Breast epithelium (tissue), 4 donors: ENCODE measurements around the gene POLE3. TPM values are rescaled to one million over a fixed set of nuclear protein-coding genes. Genes with fewer than 3 reads are reported as not detected.

Experiments used
- DNase-seq, 2 donors: peaks; one replicate each; pipeline ENCODE4 v3.0.0-alpha.2; 2019; ENCODE audit warnings: low spot score in 2 of 2
- H3K27ac ChIP-seq, 2 donors: fragments of 200-600 bp; sonication (generic) in 1 of 2; one replicate each; pipeline ENCODE4 v1.5.1; 2016 to 2019; ENCODE audit warnings: mild to moderate bottlenecking in 1 of 2
- H3K27me3 ChIP-seq, 2 donors: fragments of 200-600 bp; sonication (generic) in 1 of 2; one replicate each; pipeline versions ENCODE4 v1.5.1 to v1.6.0; 2017 to 2019; ENCODE audit warnings: control low read depth in 1 of 2, mild to moderate bottlenecking in 1 of 2
- H3K36me3 ChIP-seq: fragments of 200-600 bp; one replicate; pipeline ENCODE4 v1.5.1; 2019
- H3K4me1 ChIP-seq, 2 donors: fragments of 200-600 bp; sonication (generic); one replicate each; pipeline ENCODE4 v1.5.1; 2016 to 2019; ENCODE audit warnings: control low read depth in 1 of 2
- H3K4me3 ChIP-seq, 3 donors: fragments of 200-600 bp; sonication (generic); 1 replicate in 2 of 3; 2 replicates in 1 of 3; pipeline ENCODE4 v1.5.1; 2016 to 2019; ENCODE audit warnings: mild to moderate bottlenecking in 3 of 3, moderate library complexity in 2 of 3
- H3K9me3 ChIP-seq, 2 donors: fragments of 200-600 bp; sonication (generic) in 1 of 2; one replicate each; pipeline ENCODE4 v1.5.1; 2016 to 2019; ENCODE audit warnings: control low read depth in 1 of 2
- POLR2A ChIP-seq: fragments of 450-650 bp; IDR thresholded peaks from one replicate; pipeline ENCODE4 v1.6.1; 2016; ENCODE audit warnings: antibody characterized with exemption, mild to moderate bottlenecking, moderate library complexity
- POLR2AphosphoS5 ChIP-seq, 3 donors: sonication (generic); formaldehyde crosslinking; IDR thresholded peaks; one replicate each; pipeline ENCODE4 v1.6.1; 2017; ENCODE audit warnings: antibody characterized with exemption in 3 of 3
- intact Hi-C: fragments of 100-400 bp; cut with DNase I; formaldehyde crosslinking; loops from one replicate; pipeline ENCODE4 v1.15.1; 2023; ENCODE audit warnings: low total_unique reads
- total RNA-seq, 3 donors: library from RNA; depleted of rRNA; stranded (reverse); fragments of >200 nt; gene quantifications; one replicate each; pipeline ENCODE4 v1.1.0, GENCODE V29; 2016
- TF ChIP-seq, protein P1 (sequence below), 3 donors: fragments of 450-650 bp; IDR thresholded peaks; one replicate each; pipeline ENCODE4 v1.5.1; 2016 to 2017; ENCODE audit warnings: antibody characterized with exemption in 3 of 3, mild to moderate bottlenecking in 3 of 3, moderate library complexity in 3 of 3

Gene POLE3
- total RNA-seq, 3 donors from 2014 or later: 34.2 to 46.1 (median 35.1) TPM

DNA sequence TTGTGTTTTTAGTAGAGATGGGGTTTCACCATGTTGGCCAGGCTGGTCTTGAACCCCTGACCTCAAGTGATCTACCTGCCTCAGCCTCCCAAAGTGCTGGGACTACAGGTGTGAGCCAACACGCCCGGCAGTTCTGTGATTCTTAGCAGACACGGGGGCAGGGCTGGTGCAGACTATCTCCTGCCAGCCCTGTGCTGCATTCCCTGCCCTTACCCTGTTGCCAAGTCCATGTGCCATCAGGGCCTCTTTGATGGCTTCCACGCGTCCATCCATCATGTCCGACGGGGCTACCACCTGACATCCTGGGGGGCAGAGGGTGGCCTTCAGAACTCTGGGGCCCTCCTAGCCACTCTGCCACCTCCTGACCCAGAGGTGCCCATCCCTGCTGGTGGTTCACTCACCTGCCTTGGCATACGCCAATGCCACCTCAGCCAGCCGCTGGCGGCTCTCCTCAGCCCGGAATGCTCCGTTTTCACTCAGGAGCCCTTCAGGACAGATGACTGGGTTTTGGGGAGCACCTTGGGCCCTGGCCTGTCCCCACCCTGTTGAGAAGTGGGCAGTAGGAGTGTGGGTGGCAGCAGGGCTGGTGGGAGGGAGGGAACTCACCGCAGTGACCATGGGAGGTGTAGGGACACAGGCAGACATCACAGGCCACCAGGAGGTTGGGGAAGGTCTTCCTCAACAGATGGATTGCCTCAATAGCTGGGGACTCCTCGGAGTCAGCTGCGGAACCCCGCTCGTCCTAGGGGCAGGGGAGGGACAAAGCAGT is 20.1 kb downstream of the POLE3 start:
- DNase-seq: no peak
- intact Hi-C loops: no loop called here
- Histone ChIP-seq H3K4me3 (no peak overlapping the region), H3K27me3 (no peaks in the 10 kb centered on the region), H3K36me3 (peaks cover 7% of the 10 kb centered on the region), H3K4me1 (no peaks in the 10 kb centered on the region), H3K27ac (no peak overlapping the region), H3K9me3 (no peaks in the 10 kb centered on the region)
- TF ChIP-seq POLR2A: no peak
- TF ChIP-seq, protein P1, sequence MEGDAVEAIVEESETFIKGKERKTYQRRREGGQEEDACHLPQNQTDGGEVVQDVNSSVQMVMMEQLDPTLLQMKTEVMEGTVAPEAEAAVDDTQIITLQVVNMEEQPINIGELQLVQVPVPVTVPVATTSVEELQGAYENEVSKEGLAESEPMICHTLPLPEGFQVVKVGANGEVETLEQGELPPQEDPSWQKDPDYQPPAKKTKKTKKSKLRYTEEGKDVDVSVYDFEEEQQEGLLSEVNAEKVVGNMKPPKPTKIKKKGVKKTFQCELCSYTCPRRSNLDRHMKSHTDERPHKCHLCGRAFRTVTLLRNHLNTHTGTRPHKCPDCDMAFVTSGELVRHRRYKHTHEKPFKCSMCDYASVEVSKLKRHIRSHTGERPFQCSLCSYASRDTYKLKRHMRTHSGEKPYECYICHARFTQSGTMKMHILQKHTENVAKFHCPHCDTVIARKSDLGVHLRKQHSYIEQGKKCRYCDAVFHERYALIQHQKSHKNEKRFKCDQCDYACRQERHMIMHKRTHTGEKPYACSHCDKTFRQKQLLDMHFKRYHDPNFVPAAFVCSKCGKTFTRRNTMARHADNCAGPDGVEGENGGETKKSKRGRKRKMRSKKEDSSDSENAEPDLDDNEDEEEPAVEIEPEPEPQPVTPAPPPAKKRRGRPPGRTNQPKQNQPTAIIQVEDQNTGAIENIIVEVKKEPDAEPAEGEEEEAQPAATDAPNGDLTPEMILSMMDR (IDR thresholded peaks at IDR 0.05): no peak

DNA sequence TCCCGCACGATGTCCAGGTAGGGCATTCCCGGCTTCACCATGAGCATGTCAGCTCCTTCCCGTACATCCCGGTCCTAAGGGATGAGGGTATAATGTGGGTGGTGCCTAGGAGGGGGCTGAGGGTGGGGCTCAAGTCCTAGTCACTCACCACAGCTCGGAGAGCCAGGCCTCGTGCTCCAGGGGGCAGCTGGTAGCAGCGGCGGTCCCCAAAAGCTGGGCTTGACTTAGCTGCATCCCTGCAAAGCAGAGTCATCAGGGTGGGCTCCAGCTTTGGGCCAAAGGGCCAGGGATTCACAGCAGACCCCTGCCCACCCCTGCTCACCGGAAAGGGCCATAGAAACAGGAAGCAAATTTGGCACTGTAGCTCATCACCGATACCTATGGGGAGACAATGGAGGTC is 21.0 kb downstream of the POLE3 start:
- H3K36me3 ChIP-seq: peaks cover 7% of the 10 kb centered on the region

DNA sequence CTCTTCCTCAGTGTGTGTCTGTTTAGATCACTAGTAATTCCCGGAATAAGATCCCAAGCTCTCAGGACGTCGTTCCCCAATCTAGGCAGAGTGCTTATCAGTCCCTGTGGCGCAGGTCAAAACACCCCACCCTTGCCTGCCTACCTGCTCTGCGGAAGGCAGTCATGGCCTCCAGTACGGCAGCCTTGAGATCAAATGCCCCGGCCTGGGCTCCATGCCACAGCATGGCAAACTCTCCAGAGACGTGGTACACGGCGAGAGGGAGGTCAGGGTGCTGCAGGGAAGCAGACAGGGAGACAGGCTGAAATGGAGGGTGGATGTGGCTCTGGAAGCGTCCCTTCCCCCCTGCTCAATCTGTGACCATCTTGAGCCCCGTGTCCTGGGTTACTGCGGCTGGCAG is 21.6 kb downstream of the POLE3 start:
- Histone ChIP-seq H3K36me3 (peaks cover 7% of the 10 kb centered on the region), H3K4me1 (no peaks in the 10 kb centered on the region), H3K4me3 (no peak overlapping the region), H3K27me3 (no peaks in the 10 kb centered on the region), H3K27ac (no peak overlapping the region), H3K9me3 (no peaks in the 10 kb centered on the region)
- TF ChIP-seq POLR2AphosphoS5 (IDR thresholded peaks at IDR 0.05) (no peak), POLR2A (no peak)
- TF ChIP-seq, protein P1 (IDR thresholded peaks at IDR 0.05): no peak
- intact Hi-C loops: no loop called here
- DNase-seq: no peak

More for the DNA sequence above, 21.0 kb downstream of the POLE3 start:
- no peak for TF ChIP-seq POLR2A
- TF ChIP-seq POLR2AphosphoS5 (IDR thresholded peaks at IDR 0.05): no peak
- intact Hi-C loops: no loop called here
- DNase-seq: no peak
- Histone ChIP-seq H3K27me3 (no peaks in the 10 kb centered on the region), H3K4me3 (no peak overlapping the region), H3K27ac (no peak overlapping the region), H3K4me1 (no peaks in the 10 kb centered on the region), H3K9me3 (no peaks in the 10 kb centered on the region)

DNA sequence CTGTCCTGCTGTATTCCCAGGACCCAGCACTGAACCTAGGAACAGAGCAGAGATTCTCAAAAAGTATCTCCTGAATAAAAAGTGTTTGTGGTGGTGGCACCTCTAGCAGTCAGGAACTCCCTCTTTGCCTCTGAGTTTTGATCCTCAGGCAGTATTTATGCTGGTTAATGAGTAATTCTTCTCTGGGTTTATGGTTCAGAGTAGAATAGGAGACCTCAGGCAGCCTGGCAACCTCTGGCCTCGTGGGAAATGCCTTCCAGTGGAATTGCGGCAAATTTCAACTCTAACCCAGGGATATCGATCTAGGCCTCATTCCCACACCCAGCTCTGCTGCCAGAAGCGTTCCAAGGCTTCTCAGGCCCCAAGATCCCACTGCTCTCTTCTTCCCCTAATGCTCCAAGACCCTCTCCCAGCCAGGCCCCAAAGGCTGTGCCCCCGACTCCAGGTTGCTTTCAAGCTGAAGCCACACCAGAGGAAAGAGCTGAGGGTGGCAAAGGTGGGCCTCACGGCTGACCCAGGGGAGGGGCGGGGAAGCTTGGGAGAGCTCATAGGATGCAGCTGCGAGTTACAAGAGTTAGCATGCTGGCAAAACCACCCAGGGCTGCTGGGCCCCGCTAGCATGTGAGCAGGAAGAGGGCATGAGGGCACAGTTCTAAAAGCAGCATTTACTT is 22.8 kb downstream of the POLE3 start:
- TF ChIP-seq POLR2AphosphoS5 (IDR thresholded peaks at IDR 0.05) (no peak), POLR2A (no peak)
- TF ChIP-seq, protein P1 (IDR thresholded peaks at IDR 0.05): no peak
- H3K36me3 ChIP-seq: peaks cover 7% of the 10 kb centered on the region
- no peaks in the 10 kb centered on the region for H3K9me3 ChIP-seq
- no peak overlapping the region for H3K4me3 ChIP-seq
- no peaks in the 10 kb centered on the region for H3K4me1 ChIP-seq
- intact Hi-C loops: no loop called here
- H3K27me3 ChIP-seq: no peaks in the 10 kb centered on the region
- DNase-seq: no peak
- no peak overlapping the region for H3K27ac ChIP-seq

DNA sequence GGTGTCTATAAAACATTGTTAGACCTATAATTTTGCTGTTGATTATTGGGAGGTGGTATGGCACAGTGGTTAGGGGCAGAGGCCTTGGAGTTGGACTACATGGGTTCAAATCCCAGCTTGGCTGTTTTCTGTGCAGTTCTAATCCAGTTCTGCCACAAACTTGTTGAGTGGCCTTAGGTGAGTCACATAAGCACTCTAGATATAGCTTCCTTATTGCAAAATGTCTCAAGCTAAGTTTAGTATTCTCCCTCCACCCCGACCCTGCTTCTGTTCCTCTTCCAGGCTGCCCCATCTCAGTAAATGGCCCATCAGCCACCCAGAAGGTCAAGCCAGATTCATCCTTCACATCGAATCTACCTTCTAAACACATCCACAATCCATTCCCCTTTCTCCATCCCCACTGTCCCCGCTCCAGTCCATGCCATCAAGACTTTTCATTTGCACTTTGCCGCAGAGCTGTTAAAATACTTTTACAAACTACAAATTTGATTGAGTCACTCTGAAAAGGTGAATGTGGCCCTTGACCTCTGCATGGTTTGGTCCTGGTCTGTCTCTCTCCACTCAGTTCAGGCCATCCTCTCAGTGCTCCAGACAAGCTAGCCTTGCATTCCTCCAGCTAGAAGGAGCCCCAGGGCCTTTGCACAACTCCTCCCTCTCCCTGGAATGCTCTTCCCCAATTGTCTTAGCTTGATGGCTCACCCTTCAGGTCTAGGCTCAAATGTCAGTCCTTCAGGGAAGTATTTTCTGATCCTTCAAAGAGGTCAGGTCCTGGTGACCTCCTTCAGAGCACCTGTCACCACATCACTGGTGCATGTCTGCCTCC is 23.7 kb downstream of the POLE3 start:
- no peak for DNase-seq
- Histone ChIP-seq H3K4me3 (no peak overlapping the region), H3K36me3 (peaks cover 7% of the 10 kb centered on the region)

More for the DNA sequence above, 23.7 kb downstream of the POLE3 start:
- H3K9me3 ChIP-seq: no peaks in the 10 kb centered on the region
- TF ChIP-seq POLR2A (no peak), POLR2AphosphoS5 (IDR thresholded peaks at IDR 0.05) (no peak)
- TF ChIP-seq, protein P1 (IDR thresholded peaks at IDR 0.05): no peak
- peaks cover 0 to 4% of the 10 kb centered on the region in 2 donors for H3K4me1 ChIP-seq
- no peak overlapping the region for H3K27ac ChIP-seq
- intact Hi-C loops: no loop called here
- H3K27me3 ChIP-seq: no peaks in the 10 kb centered on the region
